DMS53 (cell line): ENCODE results near the gene TMEM11.

Experiments
- DNase-seq: peaks from one replicate; lab custom pipeline; 2025; lab: John Stamatoyannopoulos, UW

The TMEM11 gene

DNA sequence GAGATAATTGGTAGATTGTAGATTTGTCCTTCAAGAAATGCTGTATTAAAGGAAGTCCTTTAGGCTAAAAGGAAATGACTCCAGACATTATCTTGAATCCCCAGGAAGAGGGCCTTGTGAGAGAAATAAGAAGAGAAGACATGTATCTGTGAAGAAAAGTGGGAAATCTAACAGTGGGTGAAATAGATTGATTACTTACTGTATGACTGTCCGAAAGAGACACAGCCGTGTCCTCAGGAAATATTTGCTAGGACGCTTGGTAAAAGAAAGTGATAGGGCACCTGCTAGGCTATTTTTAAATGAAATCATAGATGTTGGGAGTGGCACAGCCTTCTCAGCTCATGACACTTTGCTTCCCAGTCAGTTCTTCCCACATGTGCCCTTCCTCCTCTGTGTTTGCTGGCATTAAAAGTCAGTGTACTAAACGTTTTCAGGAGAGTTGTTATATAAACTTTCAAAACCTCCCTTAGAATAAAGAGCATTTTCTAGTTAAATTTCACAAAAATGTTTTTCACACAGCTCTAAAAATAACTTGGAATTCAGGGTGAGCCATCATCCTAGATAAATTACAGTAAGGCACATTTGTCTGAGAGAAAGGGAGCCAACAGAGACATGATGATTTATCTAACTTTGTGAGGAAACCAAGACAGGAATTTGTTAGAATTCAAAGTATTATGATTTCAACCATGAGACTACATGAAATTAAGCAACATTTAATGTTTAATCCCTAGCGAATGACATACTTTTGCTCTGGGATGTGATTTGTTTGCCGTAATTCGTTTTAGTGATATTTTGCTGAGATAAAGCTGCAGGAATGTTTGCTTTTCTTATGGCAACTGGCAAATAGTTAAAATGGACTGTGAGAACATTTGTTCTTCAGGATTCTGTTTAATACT is 52.2 kb downstream of the TMEM11 start:
- no peak for DNase-seq

- DNase-seq, result no peak
Observed at GRCh38 chr17:21160401-21160800, 53.6 kb downstream of the TMEM11 start.

DNA sequence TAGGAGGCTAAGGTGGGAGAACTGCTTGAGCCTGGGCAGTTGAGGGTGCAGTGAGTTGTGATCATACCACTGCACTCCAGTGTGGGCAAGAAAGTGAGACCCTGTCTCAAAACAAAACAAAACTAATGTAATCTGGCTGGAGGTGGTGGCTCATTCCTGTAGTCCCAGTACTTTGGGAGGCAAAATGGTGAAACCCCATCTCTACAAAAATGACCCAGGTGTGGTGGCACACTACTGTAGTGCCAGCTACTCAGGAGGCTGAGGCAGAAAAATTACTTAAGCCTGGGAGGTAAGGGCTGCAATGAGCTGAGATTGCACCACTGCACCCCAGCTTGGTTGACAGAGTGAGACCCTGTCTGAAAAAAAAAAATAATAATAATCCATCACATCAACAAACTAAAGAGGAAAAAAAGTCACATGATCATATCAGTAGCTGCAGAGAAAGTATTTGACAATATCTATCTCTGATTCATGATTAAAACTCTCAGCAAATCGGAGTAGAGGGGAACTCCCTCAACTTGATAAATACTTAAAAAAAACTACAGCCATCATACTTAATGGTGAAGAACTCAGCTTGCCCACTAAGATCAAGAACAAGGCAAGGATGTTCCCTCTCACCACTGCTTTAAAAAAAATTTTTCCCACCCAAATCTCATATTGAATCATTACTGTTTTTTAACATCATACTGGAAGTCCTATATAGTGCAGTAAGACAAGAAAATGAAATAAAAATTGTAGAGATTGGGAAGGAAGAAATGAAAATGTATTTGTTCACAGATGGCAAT is 56.2 kb downstream of the TMEM11 start:
- no peak for DNase-seq

- no peak for DNase-seq
Observed at GRCh38 chr17:21152731-21153130, 61.2 kb downstream of the TMEM11 start.

- DNase-seq, result no peak
Observed at GRCh38 chr17:21149621-21150020, 64.3 kb downstream of the TMEM11 start.
